Measurements from ENCODE around the gene SHISA7. TPM values are rescaled to one million over a fixed set of nuclear protein-coding genes. Genes with fewer than 3 reads are reported as not detected.

SHISA7 gene
- total RNA-seq, 3 donors from 2014 or later (not counting 1 experiment from before 2014, with no cell fraction given): not detected

- Mint-ChIP-seq H3K9me3 (no peaks in the 10 kb centered on the region), H3K4me3 (peak overlapping the region; percentile 89), H3K27me3 (ENCODE audit: low read depth in 2 of 2) (no peaks in the 10 kb centered on the region), H3K27ac (peak overlapping the region in 1 of 2 donors; percentile 8), H3K4me1 (peaks cover 31 to 37% of the 10 kb centered on the region in 2 donors), H3K36me3 (no peaks in the 10 kb centered on the region)
- Histone ChIP-seq H3K27me3 (ENCODE audit: control insufficient read depth, insufficient read depth, low read length) (no peaks in the 10 kb centered on the region), H3K9me3 (ENCODE audit: control insufficient read depth, insufficient read depth, low read length) (no peaks in the 10 kb centered on the region), H3K36me3 (ENCODE audit: control insufficient read depth, insufficient read depth, low read length) (peaks cover 5% of the 10 kb centered on the region), H3K4me1 (ENCODE audit: control insufficient read depth, insufficient read depth, low read length) (peaks cover 20% of the 10 kb centered on the region), H3K27ac (ENCODE audit: low read length) (no peak overlapping the region), H3K4me3 (ENCODE audit: low read length) (no peak overlapping the region)
- no peak for DNase-seq
- ATAC-seq: no peak
- intact Hi-C loops (cut with micrococcal nuclease): no loop called here
- WGBS (ENCODE audit: insufficient coverage): 97% methylated on average over 12 of the region's 12 CpGs
- TF ChIP-seq CTCF (IDR thresholded peaks at IDR 0.05): no peak
These were observed 35.3 kb upstream of the SHISA7 start for GRCh38 chr19:55478364-55478763.

- H3K27me3 Mint-ChIP-seq (ENCODE audit: low read depth in 2 of 2): no peaks in the 10 kb centered on the region
- DNase-seq (no peak), ATAC-seq (no peak)
- peaks cover 31 to 37% of the 10 kb centered on the region in 2 donors for H3K4me1 Mint-ChIP-seq
- intact Hi-C loops (cut with micrococcal nuclease): loop anchor here (2.0 kb wide), 1 partner anchor 17 kb away; the partner anchor contains the start of gene ISOC2
- Histone ChIP-seq H3K9me3 (ENCODE audit: control insufficient read depth, insufficient read depth, low read length) (no peaks in the 10 kb centered on the region), H3K27ac (ENCODE audit: low read length) (no peak overlapping the region), H3K36me3 (ENCODE audit: control insufficient read depth, insufficient read depth, low read length) (peaks cover 3% of the 10 kb centered on the region), H3K27me3 (ENCODE audit: control insufficient read depth, insufficient read depth, low read length) (no peaks in the 10 kb centered on the region), H3K4me3 (ENCODE audit: low read length) (no peak overlapping the region), H3K4me1 (ENCODE audit: control insufficient read depth, insufficient read depth, low read length) (peaks cover 20% of the 10 kb centered on the region)
- peak overlapping the region; percentile 8 to 86 for H3K27ac Mint-ChIP-seq
- no peaks in the 10 kb centered on the region for H3K36me3 Mint-ChIP-seq
- no peaks in the 10 kb centered on the region for H3K9me3 Mint-ChIP-seq
- 95% methylated on average over 13 of the region's 13 CpGs for whole genome bisulfite sequencing (ENCODE audit: insufficient coverage)
- peak overlapping the region; percentile 89 for H3K4me3 Mint-ChIP-seq
- TF ChIP-seq CTCF (IDR thresholded peaks at IDR 0.05): no peak
These were observed 34.8 kb upstream of the SHISA7 start for GRCh38 chr19:55477905-55478304.

DNA sequence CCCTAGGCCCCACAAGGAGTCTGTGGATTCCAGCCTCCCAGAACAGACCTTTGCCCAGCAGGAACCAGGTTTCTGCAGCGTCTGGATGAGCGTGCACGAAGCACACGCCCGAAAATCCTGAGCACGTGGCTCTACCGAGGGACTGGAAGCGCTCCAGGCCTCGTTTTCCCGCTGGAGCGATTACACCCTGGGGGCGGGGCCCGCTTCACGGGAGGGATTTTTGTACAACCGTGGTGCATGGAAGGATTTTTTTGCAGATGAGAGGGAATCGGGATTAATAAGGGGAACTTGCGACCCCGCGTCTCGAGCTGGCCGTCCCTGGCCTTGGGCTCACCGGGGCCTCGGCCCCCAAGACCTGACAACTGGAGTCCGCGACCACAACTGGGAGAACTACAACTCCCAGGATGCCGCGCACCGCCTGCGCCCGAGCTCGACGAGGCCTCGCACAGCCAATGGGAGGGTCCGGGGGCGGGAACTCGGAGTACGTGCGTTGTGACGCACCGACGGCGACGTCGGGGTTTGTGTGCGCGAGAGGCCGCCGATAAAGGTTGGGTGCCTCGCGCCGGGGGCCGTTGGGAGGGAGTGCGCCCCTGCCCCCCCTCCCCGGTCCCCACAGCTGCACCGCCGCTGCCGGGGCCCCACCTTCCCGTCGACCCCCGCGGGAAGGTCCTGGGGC, 33.1 kb upstream of the SHISA7 start, which contains the start of gene ZNF628:
TSS of gene ZNF628 (plus strand) at position 518 of the 676 bp plus-strand sequence. CDS start 3,294 bp downstream, outside the sequence.
- Histone ChIP-seq H3K4me3 (ENCODE audit: low read length) (peak within 1 kb of the TSS; percentile 49), H3K9me3 (ENCODE audit: control insufficient read depth, insufficient read depth, low read length) (no peaks in the 10 kb centered on the region), H3K4me1 (ENCODE audit: control insufficient read depth, insufficient read depth, low read length) (peaks cover 20% of the 10 kb centered on the region), H3K27ac (ENCODE audit: low read length) (peak within 1 kb of the TSS; percentile 74), H3K36me3 (ENCODE audit: control insufficient read depth, insufficient read depth, low read length) (no peaks in the 10 kb centered on the region), H3K27me3 (ENCODE audit: control insufficient read depth, insufficient read depth, low read length) (no peaks in the 10 kb centered on the region)
- WGBS (ENCODE audit: insufficient coverage): 1% methylated on average over 59 of the region's 61 CpGs
- Mint-ChIP-seq H3K36me3 (no peaks in the 10 kb centered on the region), H3K27me3 (ENCODE audit: low read depth in 2 of 2) (no peaks in the 10 kb centered on the region), H3K4me3 (peak within 1 kb of the TSS; percentile 89), H3K27ac (peak within 1 kb of the TSS; percentile 86 to 90), H3K4me1 (peaks cover 31 to 37% of the 10 kb centered on the region in 2 donors), H3K9me3 (no peaks in the 10 kb centered on the region)
- DNase-seq: peak; percentile 97 to 99
- TF ChIP-seq CTCF (IDR thresholded peaks at IDR 0.05): no peak
- intact Hi-C loops (cut with micrococcal nuclease): loop anchor here (1.0 to 2.0 kb wide), 2 partner anchors 15 to 123 kb away; partner anchors contain the start of genes FIZ1 and ISOC2
- peak; percentile 91 to 96 (median 92) for ATAC-seq

All from natural killer cell (primary cell).